ENCODE data around the gene GPBAR1. TPM values are rescaled to one million over a fixed set of nuclear protein-coding genes. Genes with fewer than 3 reads are reported as not detected.

Gene GPBAR1
- polyA plus RNA-seq, 1 of the 3 experiments (the other 2 are of a cell fraction) = 0.13 TPM

DNA sequence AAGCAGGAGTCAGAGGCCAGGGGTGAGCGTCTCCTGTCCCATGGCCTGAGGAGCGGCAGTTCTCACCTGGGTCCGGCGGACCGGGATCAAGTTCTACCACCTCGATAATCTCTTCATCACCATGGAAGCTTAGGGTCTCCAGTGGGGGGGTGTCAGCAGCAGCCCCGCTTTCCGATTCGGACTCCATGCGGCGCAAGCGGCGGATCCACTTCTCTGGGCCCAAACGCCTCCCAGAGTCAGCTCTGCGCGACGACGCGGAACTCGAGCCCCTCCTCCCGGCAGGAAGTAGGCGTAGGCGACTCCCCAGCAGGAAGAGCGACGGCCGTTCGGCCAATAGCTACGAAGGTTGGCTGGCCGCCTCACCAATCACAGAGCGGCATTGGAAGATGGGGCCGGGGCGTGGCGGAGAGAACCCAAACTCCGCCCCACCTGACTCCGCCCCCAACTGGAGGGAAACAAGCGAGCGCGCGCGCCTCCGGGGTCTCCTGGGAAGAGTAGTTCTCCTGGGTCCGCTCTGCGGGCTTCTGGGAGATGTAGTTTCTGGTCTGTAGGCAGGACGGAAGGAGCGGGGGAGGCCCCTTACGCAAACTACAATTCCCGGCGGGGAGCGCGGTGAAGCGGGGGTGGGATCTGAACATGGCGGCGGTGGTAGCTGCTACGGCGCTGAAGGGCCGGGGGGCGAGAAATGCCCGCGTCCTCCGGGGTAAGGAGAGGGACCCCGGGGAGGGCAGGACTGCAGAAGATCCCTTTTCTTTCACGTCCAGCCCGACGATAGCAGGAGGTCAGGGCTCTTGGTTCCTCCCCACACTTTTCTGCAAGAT lies 9.3 kb downstream of the GPBAR1 start, which contains the start of the genes AAMP and PNKD (continued):
- TF ChIP-seq, protein P1, sequence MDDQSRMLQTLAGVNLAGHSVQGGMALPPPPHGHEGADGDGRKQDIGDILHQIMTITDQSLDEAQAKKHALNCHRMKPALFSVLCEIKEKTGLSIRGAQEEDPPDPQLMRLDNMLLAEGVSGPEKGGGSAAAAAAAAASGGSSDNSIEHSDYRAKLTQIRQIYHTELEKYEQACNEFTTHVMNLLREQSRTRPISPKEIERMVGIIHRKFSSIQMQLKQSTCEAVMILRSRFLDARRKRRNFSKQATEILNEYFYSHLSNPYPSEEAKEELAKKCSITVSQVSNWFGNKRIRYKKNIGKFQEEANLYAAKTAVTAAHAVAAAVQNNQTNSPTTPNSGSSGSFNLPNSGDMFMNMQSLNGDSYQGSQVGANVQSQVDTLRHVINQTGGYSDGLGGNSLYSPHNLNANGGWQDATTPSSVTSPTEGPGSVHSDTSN (IDR thresholded peaks at IDR 0.05) = peak; percentile 100

DNA sequence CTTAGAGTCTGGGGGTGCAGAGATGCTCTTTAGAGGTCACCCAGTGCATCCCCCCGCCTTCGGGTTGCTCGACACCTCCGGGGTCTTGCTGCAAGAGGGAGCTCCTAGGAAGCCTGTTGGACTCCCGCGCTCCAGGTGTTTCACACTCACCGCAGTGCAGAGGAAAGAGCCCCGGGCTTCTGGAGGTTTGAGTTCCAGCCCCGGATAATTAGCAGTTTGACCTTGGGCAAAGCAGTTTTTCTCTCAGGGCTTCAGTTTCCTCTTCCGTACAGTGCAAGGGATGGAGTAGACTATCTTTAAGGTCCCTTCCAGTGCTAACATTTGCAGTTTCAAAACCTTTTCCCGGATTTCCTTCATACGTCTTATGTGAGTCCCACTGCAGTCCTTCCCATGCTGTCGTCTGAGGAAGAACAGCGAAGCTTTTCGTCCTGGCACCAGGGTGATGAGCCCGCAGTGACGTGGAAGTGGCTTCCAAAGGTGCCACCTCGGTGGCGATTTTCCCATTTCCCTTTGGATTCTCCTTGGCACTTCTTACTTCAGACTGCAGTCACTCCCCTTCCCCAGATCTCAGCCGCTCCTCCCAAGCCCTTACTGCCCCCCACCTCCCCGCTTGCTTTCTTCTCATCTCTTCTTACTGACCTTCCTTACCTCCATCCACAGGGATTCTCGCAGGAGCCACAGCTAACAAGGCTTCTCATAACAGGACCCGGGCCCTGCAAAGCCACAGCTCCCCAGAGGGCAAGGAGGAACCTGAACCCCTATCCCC lies 10.1 kb downstream of the GPBAR1 start:
- Histone ChIP-seq H3K4me1 (ENCODE audit: control insufficient read depth in 1 of 2, insufficient read depth in 2 of 2, low read depth in 1 of 2, low read length in 1 of 2) (peaks cover 14 to 19% of the 10 kb centered on the region in 2 experiments; a peak in 1 of 4 replicates), H3K9me2 (no peaks in the 10 kb centered on the region), H3K79me2 (ENCODE audit: insufficient read depth) (peaks cover 51% of the 10 kb centered on the region), H3F3A (replicated peaks; ENCODE audit: insufficient read depth) (no peaks in the 10 kb centered on the region), H3K27ac (ENCODE audit: low read depth in 2 of 2, low read length in 1 of 2) (peak overlapping the region in 1 of 2 experiments; percentile 75; a peak in 3 of 4 replicates), H2AFZ (ENCODE audit: low read depth) (peak overlapping the region; percentile 60; the same call in 1 of the 2 replicates), H4K20me1 (ENCODE audit: insufficient read depth) (peaks cover 6% of the 10 kb centered on the region; the same call in 1 of the 2 replicates), H3K9ac (peak overlapping the region; percentile 68), H3K9me3 (no peaks in the 10 kb centered on the region), H3K4me3 (ENCODE audit: low read depth in 2 of 2, low read length in 1 of 2) (peak overlapping the region; percentile 85 to 98), H3K36me3 (replicated peaks in 1 of 2; ENCODE audit: control insufficient read depth in 1 of 2, insufficient read depth in 2 of 2, low read length in 1 of 2) (peaks cover 28 to 40% of the 10 kb centered on the region in 2 experiments), H3K27me3 (ENCODE audit: insufficient read depth) (no peaks in the 10 kb centered on the region), H3K4me2 (peak overlapping the region; percentile 94)
- DNase-seq = no peak
- TF ChIP-seq, protein P2, sequence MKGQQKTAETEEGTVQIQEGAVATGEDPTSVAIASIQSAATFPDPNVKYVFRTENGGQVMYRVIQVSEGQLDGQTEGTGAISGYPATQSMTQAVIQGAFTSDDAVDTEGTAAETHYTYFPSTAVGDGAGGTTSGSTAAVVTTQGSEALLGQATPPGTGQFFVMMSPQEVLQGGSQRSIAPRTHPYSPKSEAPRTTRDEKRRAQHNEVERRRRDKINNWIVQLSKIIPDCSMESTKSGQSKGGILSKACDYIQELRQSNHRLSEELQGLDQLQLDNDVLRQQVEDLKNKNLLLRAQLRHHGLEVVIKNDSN (IDR thresholded peaks at IDR 0.05; ENCODE audit: borderline replicate concordance, low read depth) = no peak
- TF ChIP-seq, protein P3, sequence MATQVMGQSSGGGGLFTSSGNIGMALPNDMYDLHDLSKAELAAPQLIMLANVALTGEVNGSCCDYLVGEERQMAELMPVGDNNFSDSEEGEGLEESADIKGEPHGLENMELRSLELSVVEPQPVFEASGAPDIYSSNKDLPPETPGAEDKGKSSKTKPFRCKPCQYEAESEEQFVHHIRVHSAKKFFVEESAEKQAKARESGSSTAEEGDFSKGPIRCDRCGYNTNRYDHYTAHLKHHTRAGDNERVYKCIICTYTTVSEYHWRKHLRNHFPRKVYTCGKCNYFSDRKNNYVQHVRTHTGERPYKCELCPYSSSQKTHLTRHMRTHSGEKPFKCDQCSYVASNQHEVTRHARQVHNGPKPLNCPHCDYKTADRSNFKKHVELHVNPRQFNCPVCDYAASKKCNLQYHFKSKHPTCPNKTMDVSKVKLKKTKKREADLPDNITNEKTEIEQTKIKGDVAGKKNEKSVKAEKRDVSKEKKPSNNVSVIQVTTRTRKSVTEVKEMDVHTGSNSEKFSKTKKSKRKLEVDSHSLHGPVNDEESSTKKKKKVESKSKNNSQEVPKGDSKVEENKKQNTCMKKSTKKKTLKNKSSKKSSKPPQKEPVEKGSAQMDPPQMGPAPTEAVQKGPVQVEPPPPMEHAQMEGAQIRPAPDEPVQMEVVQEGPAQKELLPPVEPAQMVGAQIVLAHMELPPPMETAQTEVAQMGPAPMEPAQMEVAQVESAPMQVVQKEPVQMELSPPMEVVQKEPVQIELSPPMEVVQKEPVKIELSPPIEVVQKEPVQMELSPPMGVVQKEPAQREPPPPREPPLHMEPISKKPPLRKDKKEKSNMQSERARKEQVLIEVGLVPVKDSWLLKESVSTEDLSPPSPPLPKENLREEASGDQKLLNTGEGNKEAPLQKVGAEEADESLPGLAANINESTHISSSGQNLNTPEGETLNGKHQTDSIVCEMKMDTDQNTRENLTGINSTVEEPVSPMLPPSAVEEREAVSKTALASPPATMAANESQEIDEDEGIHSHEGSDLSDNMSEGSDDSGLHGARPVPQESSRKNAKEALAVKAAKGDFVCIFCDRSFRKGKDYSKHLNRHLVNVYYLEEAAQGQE (IDR thresholded peaks at IDR 0.05; ENCODE audit: low read depth, low read length) = no peak
- no peak for TF ChIP-seq RAD21 (IDR thresholded peaks at IDR 0.05; ENCODE audit: low read length)
- TF ChIP-seq CHD2 (IDR thresholded peaks at IDR 0.05; ENCODE audit: low read length, partially characterized antibody) = no peak
- TF ChIP-seq SMC3 (IDR thresholded peaks at IDR 0.05; ENCODE audit: low read depth, low read length) = no peak
- TF ChIP-seq RXRA (IDR thresholded peaks at IDR 0.05; ENCODE audit: borderline replicate concordance, low read depth) = no peak
- TF ChIP-seq, protein P4, sequence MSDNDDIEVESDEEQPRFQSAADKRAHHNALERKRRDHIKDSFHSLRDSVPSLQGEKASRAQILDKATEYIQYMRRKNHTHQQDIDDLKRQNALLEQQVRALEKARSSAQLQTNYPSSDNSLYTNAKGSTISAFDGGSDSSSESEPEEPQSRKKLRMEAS (IDR thresholded peaks at IDR 0.05; ENCODE audit: low read depth) = no peak
- TF ChIP-seq GABPA (IDR thresholded peaks at IDR 0.05; ENCODE audit: low read depth) = no peak
- no peak for TF ChIP-seq POLR2AphosphoS5 (IDR thresholded peaks at IDR 0.05; ENCODE audit: low read depth, low read length)
- 1% methylated on average over 22 of the region's 23 CpGs for WGBS (ENCODE audit: low lambda C conversion rate)
- ChIA-PET CTCF (interaction anchor here (0.6 to 5.7 kb wide), 18 partner anchors 11 to 131 kb away, joined by 3 to 47 read pairs (median 5); partner anchors contain the start of genes CATIP and GPBAR1), POLR2A (interaction anchor here (0.9 to 1.3 kb wide), 2 partner anchors 9 to 125 kb away, joined by 3 to 4 read pairs; no protein-coding TSS in a partner anchor)

Data from SK-N-SH (cell line).